CD8-positive, alpha-beta memory T cell (primary cell): ENCODE results near the gene PCDHA6. TPM values are rescaled to one million over a fixed set of nuclear protein-coding genes. Genes with fewer than 3 reads are reported as not detected.
A peak's percentile ranks its signal among the peaks of the same experiment; 100 is the strongest.
"Not testable (repeated sequence)": the region's sequence is repeated elsewhere in the genome, so short reads cannot be mapped to it uniquely, and the experiment has no call there.

Experiments
- CTCF ChIA-PET: fragments of 350-600 bp; sonication (Branson Sonifier 250); formaldehyde crosslinking; loops from one replicate; lab custom pipeline; 2021; ENCODE audit warnings: antibody characterized with exemption; lab: Charles Lee
- POLR2A ChIA-PET: fragments of 350-600 bp; sonication (Branson Sonifier 250); formaldehyde crosslinking; loops from one replicate; lab custom pipeline; 2021; ENCODE audit warnings: antibody characterized with exemption; lab: Charles Lee
- DNase-seq, 5 donors: peaks; one replicate each; pipeline versions ENCODE4 v3.0.0 to v3.0.0-alpha.2; 2020 to 2022; ENCODE audit warnings: mixed read lengths in 1 of 5
- H3K27ac ChIP-seq: one replicate; pipeline ENCODE4 v1.7.0; 2013; ENCODE audit warnings: low read depth, mild to moderate bottlenecking, low read length, moderate library complexity
- H3K27me3 ChIP-seq: 2 replicates; pipeline ENCODE4 v1.7.0; 2013; ENCODE audit warnings: low read length, mild to moderate bottlenecking; ENCODE audit not compliant: insufficient read depth, poor library complexity, severe bottlenecking
- H3K36me3 ChIP-seq: 2 replicates; pipeline ENCODE4 v1.7.0; 2013; ENCODE audit warnings: mild to moderate bottlenecking, low read length, moderate library complexity; ENCODE audit not compliant: insufficient read depth
- H3K4me1 ChIP-seq: 2 replicates; pipeline ENCODE4 v1.7.0; 2013; ENCODE audit warnings: mild to moderate bottlenecking, low read length, moderate library complexity; ENCODE audit not compliant: insufficient read depth
- H3K4me3 ChIP-seq: 2 replicates; pipeline ENCODE4 v1.7.0; 2013; ENCODE audit warnings: mild to moderate bottlenecking, low read length
- H3K9me3 ChIP-seq: 2 replicates; pipeline ENCODE4 v1.7.0; 2013; ENCODE audit warnings: mild to moderate bottlenecking, low read length
- H3K27ac Mint-ChIP-seq, 8 donors: one replicate each; pipeline ENCODE4 v1.8.0; 2020 to 2021; ENCODE audit warnings: mixed read lengths in 8 of 8, mild to moderate bottlenecking in 6 of 8, inconsistent platforms in 3 of 8, moderate library complexity in 3 of 8
- H3K27me3 Mint-ChIP-seq, 2 donors: one replicate each; pipeline ENCODE4 v1.8.0; 2020 to 2021; ENCODE audit warnings: mixed read lengths in 2 of 2, mild to moderate bottlenecking in 1 of 2, moderate library complexity in 1 of 2
- H3K36me3 Mint-ChIP-seq, 3 donors: one replicate each; pipeline ENCODE4 v1.8.0; 2020 to 2021; ENCODE audit warnings: mixed read lengths in 3 of 3, inconsistent platforms in 1 of 3, mild to moderate bottlenecking in 1 of 3
- H3K4me1 Mint-ChIP-seq, 3 donors: one replicate each; pipeline ENCODE4 v1.8.0; 2020 to 2021; ENCODE audit warnings: mixed read lengths in 3 of 3, inconsistent platforms in 1 of 3, mild to moderate bottlenecking in 1 of 3
- H3K4me3 Mint-ChIP-seq, 7 donors: one replicate each; pipeline ENCODE4 v1.8.0; 2020 to 2021; ENCODE audit warnings: mixed read lengths in 7 of 7, mild to moderate bottlenecking in 6 of 7, moderate library complexity in 4 of 7, inconsistent platforms in 2 of 7
- H3K9me3 Mint-ChIP-seq, 5 donors: one replicate each; pipeline ENCODE4 v1.8.0; 2020 to 2022; ENCODE audit warnings: mixed read lengths in 5 of 5, mild to moderate bottlenecking in 3 of 5, moderate library complexity in 2 of 5, inconsistent platforms in 1 of 5
- polyA plus RNA-seq: library from polyadenylated mRNA; unstranded; fragments of 300-500 nt; fragmentation: Illumina TruSeq; gene quantifications from one replicate; pipeline ENCODE4 v1.2.3, GENCODE V29; 2021
- total RNA-seq, 2 experiments: library from RNA; stranded (reverse); gene quantifications; one replicate each; pipeline ENCODE4 v1.2.3, GENCODE V29; 2021

Gene PCDHA6
- total and polyA plus RNA-seq, 3 experiments from 2014 or later = not detected

- no peak overlapping the region for H3K27ac Mint-ChIP-seq
- Histone ChIP-seq H3K27me3 (no peaks in the 10 kb centered on the region), H3K4me1 (no peaks in the 10 kb centered on the region), H3K4me3 (no peak overlapping the region), H3K27ac (no peak overlapping the region), H3K36me3 (no peaks in the 10 kb centered on the region), H3K9me3 (no peaks in the 10 kb centered on the region)
- peaks cover 16 to 40% (median 31%) of the 10 kb centered on the region in 5 donors for H3K9me3 Mint-ChIP-seq
- peaks cover 25 to 51% of the 10 kb centered on the region in 2 donors for H3K27me3 Mint-ChIP-seq
- no peak for DNase-seq
- peaks cover 0 to 12% (median 0%) of the 10 kb centered on the region in 3 donors for H3K36me3 Mint-ChIP-seq
- no peak overlapping the region for H3K4me3 Mint-ChIP-seq
- H3K4me1 Mint-ChIP-seq = no peaks in the 10 kb centered on the region
- POLR2A ChIA-PET = no interaction called here
- CTCF ChIA-PET = no interaction called here
Observed at GRCh38 chr5:140828362-140828737, 590 bp downstream of the PCDHA6 start.

- CTCF ChIA-PET, H3K9me3 ChIP-seq, H3K27ac ChIP-seq, H3K4me1 Mint-ChIP-seq, H3K4me3 Mint-ChIP-seq, H3K27ac Mint-ChIP-seq, DNase-seq, H3K36me3 ChIP-seq, H3K27me3 ChIP-seq, POLR2A ChIA-PET, H3K4me1 ChIP-seq, H3K4me3 ChIP-seq: not testable (repeated sequence)
- Mint-ChIP-seq H3K36me3 (peaks cover 0 to 12% (median 0%) of the 10 kb centered on the region in 3 donors), H3K9me3 (peaks cover 19 to 45% (median 41%) of the 10 kb centered on the region in 5 donors), H3K27me3 (peaks cover 32 to 59% of the 10 kb centered on the region in 2 donors)
Observed at GRCh38 chr5:140829511-140830501, 2.0 kb downstream of the PCDHA6 start.

GRCh38 chr5:140833993-140834392 lies 6.2 kb downstream of the PCDHA6 start, which contains the start of gene PCDHA7:
PCDHA7 (plus strand) TSS chr5:140834269; CDS start chr5:140834384, 115 bp downstream.
- no peaks in the 10 kb centered on the region for H3K27me3 ChIP-seq
- CTCF ChIA-PET = no interaction called here

GRCh38 chr5:140834439-140835008 lies 6.8 kb downstream of the PCDHA6 start:
- H3K9me3 ChIP-seq, H3K4me1 ChIP-seq, H3K36me3 ChIP-seq, CTCF ChIA-PET, H3K27ac Mint-ChIP-seq, H3K36me3 Mint-ChIP-seq, H3K27me3 ChIP-seq, H3K27ac ChIP-seq, DNase-seq, POLR2A ChIA-PET, H3K4me3 ChIP-seq, H3K4me1 Mint-ChIP-seq, H3K4me3 Mint-ChIP-seq: not testable (repeated sequence)
- peaks cover 25 to 34% of the 10 kb centered on the region in 2 donors for H3K27me3 Mint-ChIP-seq
- H3K9me3 Mint-ChIP-seq = peaks cover 14 to 36% (median 20%) of the 10 kb centered on the region in 5 donors

More at GRCh38 chr5:140833993-140834392, 6.2 kb downstream of the PCDHA6 start, which contains the start of gene PCDHA7:
- no peak within 1 kb of the TSS for H3K27ac Mint-ChIP-seq
- no peaks in the 10 kb centered on the region for H3K4me1 Mint-ChIP-seq
- H3K36me3 Mint-ChIP-seq = peaks cover 0 to 4% (median 0%) of the 10 kb centered on the region in 3 donors
- Histone ChIP-seq H3K9me3 (no peaks in the 10 kb centered on the region), H3K4me1 (no peaks in the 10 kb centered on the region), H3K36me3 (no peaks in the 10 kb centered on the region), H3K4me3 (no peak within 1 kb of the TSS), H3K27ac (no peak within 1 kb of the TSS)
- DNase-seq = no peak
- no peak within 1 kb of the TSS for H3K4me3 Mint-ChIP-seq
- POLR2A ChIA-PET = no interaction called here
- H3K27me3 Mint-ChIP-seq = peaks cover 24 to 32% of the 10 kb centered on the region in 2 donors
- peaks cover 13 to 33% (median 23%) of the 10 kb centered on the region in 5 donors for H3K9me3 Mint-ChIP-seq

- ChIA-PET POLR2A (no interaction called here), CTCF (no interaction called here)
- DNase-seq = no peak
- Mint-ChIP-seq H3K4me1 (no peaks in the 10 kb centered on the region), H3K4me3 (no peak overlapping the region), H3K9me3 (peaks cover 14 to 44% (median 28%) of the 10 kb centered on the region in 5 donors), H3K27me3 (peaks cover 29 to 40% of the 10 kb centered on the region in 2 donors), H3K36me3 (peaks cover 0 to 4% (median 0%) of the 10 kb centered on the region in 3 donors), H3K27ac (no peak overlapping the region)
- Histone ChIP-seq H3K27ac (no peak overlapping the region), H3K9me3 (no peaks in the 10 kb centered on the region), H3K4me1 (no peaks in the 10 kb centered on the region), H3K27me3 (no peaks in the 10 kb centered on the region), H3K36me3 (no peaks in the 10 kb centered on the region), H3K4me3 (no peak overlapping the region)
Observed at GRCh38 chr5:140835622-140836510, 8.1 kb downstream of the PCDHA6 start.

GRCh38 chr5:140840978-140841962 lies 13.5 kb downstream of the PCDHA6 start, which contains the start of gene PCDHA8:
PCDHA8 (plus strand) TSS chr5:140841187; CDS start chr5:140841322, 135 bp downstream.
- Histone ChIP-seq H3K4me1 (no peaks in the 10 kb centered on the region), H3K9me3 (no peaks in the 10 kb centered on the region), H3K27me3 (no peaks in the 10 kb centered on the region), H3K27ac (no peak within 1 kb of the TSS), H3K36me3 (no peaks in the 10 kb centered on the region), H3K4me3 (no peak within 1 kb of the TSS)
- CTCF ChIA-PET = no interaction called here
- H3K27ac Mint-ChIP-seq = no peak within 1 kb of the TSS
- DNase-seq = no peak
- POLR2A ChIA-PET = no interaction called here
- peaks cover 15 to 31% (median 20%) of the 10 kb centered on the region in 5 donors for H3K9me3 Mint-ChIP-seq
- H3K27me3 Mint-ChIP-seq = peaks cover 12 to 14% of the 10 kb centered on the region in 2 donors
- no peaks in the 10 kb centered on the region for H3K4me1 Mint-ChIP-seq
- peak within 1 kb of the TSS in 1 of 7 donors; percentile 9 for H3K4me3 Mint-ChIP-seq
- H3K36me3 Mint-ChIP-seq = no peaks in the 10 kb centered on the region
